HG03342 (cell line): ENCODE data around the gene GAGE12J.
"Not testable (repeated sequence)": the region's sequence is repeated elsewhere in the genome, so short reads cannot be mapped to it uniquely, and the experiment has no call there.

Experiments
- ATAC-seq: cut with Tn5 transposase; IDR thresholded peaks from one replicate; pipeline ENCODE4 v1.9.1; 2021; ENCODE audit warnings: mild to moderate bottlenecking, moderate library complexity; ENCODE audit not compliant: unreplicated experiment

GAGE12J gene

GRCh38 chrX:49321737-49322136 lies at the start of gene GAGE12J:
GAGE12J (plus strand) TSS chrX:49322037; CDS start chrX:49323194, 1,157 bp downstream.
- not testable (repeated sequence) for ATAC-seq

- ATAC-seq: no peak
Measured at GRCh38 chrX:49272421-49272820, 49.4 kb upstream of the GAGE12J start.

- ATAC-seq: no peak
Measured at GRCh38 chrX:49273181-49273727, 48.6 kb upstream of the GAGE12J start.

- ATAC-seq: no peak
Measured at GRCh38 chrX:49276207-49276606, 45.6 kb upstream of the GAGE12J start.

- no peak for ATAC-seq
Measured at GRCh38 chrX:49276671-49277534, 44.9 kb upstream of the GAGE12J start.

GRCh38 chrX:49277535-49277830 lies 44.4 kb upstream of the GAGE12J start:
- ATAC-seq: no peak

- no peak for ATAC-seq
Measured at GRCh38 chrX:49278081-49278480, 43.8 kb upstream of the GAGE12J start.

GRCh38 chrX:49282647-49283011 lies 39.2 kb upstream of the GAGE12J start:
- ATAC-seq: no peak

- no peak for ATAC-seq
Measured at GRCh38 chrX:49284212-49284611, 37.6 kb upstream of the GAGE12J start.

- no peak for ATAC-seq
Measured at GRCh38 chrX:49286136-49286535, 35.7 kb upstream of the GAGE12J start.

- ATAC-seq: no peak
Measured at GRCh38 chrX:49286581-49286980, 35.3 kb upstream of the GAGE12J start.

- no peak for ATAC-seq
Measured at GRCh38 chrX:49287665-49288064, 34.2 kb upstream of the GAGE12J start.

GRCh38 chrX:49290215-49290614 lies 31.6 kb upstream of the GAGE12J start:
- no peak for ATAC-seq

- peak; percentile 79 for ATAC-seq
Measured at GRCh38 chrX:49291615-49292337, 30.1 kb upstream of the GAGE12J start.

GRCh38 chrX:49292400-49293362 lies 29.2 kb upstream of the GAGE12J start:
- no peak for ATAC-seq

GRCh38 chrX:49299293-49299692 lies 22.5 kb upstream of the GAGE12J start:
- ATAC-seq: not testable (repeated sequence)

GRCh38 chrX:49300703-49301102 lies 21.1 kb upstream of the GAGE12J start:
- no peak for ATAC-seq

- no peak for ATAC-seq
Measured at GRCh38 chrX:49303346-49303745, 18.5 kb upstream of the GAGE12J start, which contains the start of gene GAGE10. GAGE10 (plus strand) TSS chrX:49303646; CDS start chrX:49304860, 1,214 bp downstream.

GRCh38 chrX:49307775-49308174 lies 14.1 kb upstream of the GAGE12J start:
- not testable (repeated sequence) for ATAC-seq

- no peak for ATAC-seq
Measured at GRCh38 chrX:49308604-49309269, 13.1 kb upstream of the GAGE12J start.
